ENCODE measurements around the gene PPP4C. TPM values are rescaled to one million over a fixed set of nuclear protein-coding genes. Genes with fewer than 3 reads are reported as not detected.

PPP4C gene
- total and polyA plus RNA-seq, 2 donors from 2014 or later: 78.8 to 107 TPM

DNA sequence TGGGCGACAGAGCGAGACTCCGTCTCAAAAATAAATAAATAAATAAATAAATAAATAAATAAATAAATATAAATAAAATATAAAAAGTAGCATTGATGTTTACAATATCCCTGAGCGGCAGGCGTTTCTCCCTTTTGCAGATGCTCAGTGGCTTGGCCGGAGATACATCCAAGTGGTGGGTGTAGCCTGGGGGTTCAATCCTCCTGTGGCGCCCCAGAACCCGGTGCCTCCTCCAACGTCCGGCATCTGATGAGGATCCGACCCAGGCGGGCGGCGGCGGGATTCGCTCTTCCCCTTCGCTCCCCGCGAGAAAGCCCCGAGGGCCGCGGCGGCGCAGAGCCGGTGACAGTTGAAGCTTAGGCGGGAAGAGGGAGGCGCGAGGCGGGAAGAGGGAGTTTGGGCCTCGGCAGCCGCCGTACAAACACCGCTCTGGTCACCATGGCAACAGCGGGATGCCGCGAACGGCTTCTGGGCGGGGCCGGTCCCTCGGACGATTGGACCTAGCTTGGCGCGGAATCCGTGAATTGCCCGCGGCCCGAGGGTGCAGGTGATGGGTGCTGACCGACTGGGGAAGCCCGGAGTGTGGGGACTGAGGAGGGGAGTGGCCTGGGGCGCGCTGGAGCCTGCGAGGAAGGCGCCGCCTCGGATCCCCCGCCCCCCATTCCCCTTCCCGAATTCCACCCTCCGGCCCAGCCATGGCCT is 23.0 kb upstream of the PPP4C start:
- Histone ChIP-seq H3K27me3 (ENCODE audit: control insufficient read depth, insufficient read depth, low read length) (no peaks in the 10 kb centered on the region), H3K27ac (ENCODE audit: low read depth in 2 of 2, low read length in 2 of 2) (peak overlapping the region in 1 of 2 donors; percentile 59), H3K4me3 (ENCODE audit: low read length in 3 of 3) (peak overlapping the region; percentile 60 to 71 (median 70)), H3K36me3 (ENCODE audit: control insufficient read depth in 2 of 3, insufficient read depth in 3 of 3, low read length in 3 of 3) (no peaks in the 10 kb centered on the region), H3K9ac (ENCODE audit: low read length in 3 of 3) (peak overlapping the region; percentile 36 to 78 (median 59)), H3K4me1 (ENCODE audit: control insufficient read depth in 2 of 3, insufficient read depth in 2 of 3, low read depth in 1 of 3, low read length in 3 of 3) (peaks cover 0 to 8% (median 4%) of the 10 kb centered on the region in 3 donors), H3K9me3 (ENCODE audit: control insufficient read depth in 2 of 3, insufficient read depth in 1 of 3, low read length in 3 of 3) (no peaks in the 10 kb centered on the region)
- FAIRE-seq (no peak), DNase-seq (peak; percentile 93 to 98 (median 96))
- intact Hi-C loops (cut with DNase I): no loop called here
- no peak for TF ChIP-seq CTCF (IDR thresholded peaks at IDR 0.05; ENCODE audit: borderline replicate concordance, extremely low read depth, insufficient read depth)

GRCh38 chr16:30053376-30054015 is 22.3 kb upstream of the PPP4C start:
- Histone ChIP-seq H3K27me3 (ENCODE audit: control insufficient read depth, insufficient read depth, low read length) (no peaks in the 10 kb centered on the region), H3K9me3 (ENCODE audit: control insufficient read depth in 2 of 3, insufficient read depth in 1 of 3, low read length in 3 of 3) (no peaks in the 10 kb centered on the region), H3K27ac (ENCODE audit: low read depth in 2 of 2, low read length in 2 of 2) (peak overlapping the region in 1 of 2 donors; percentile 59), H3K9ac (ENCODE audit: low read length in 3 of 3) (peak overlapping the region; percentile 36 to 78 (median 59)), H3K4me3 (ENCODE audit: low read length in 3 of 3) (peak overlapping the region; percentile 60 to 71 (median 70)), H3K4me1 (ENCODE audit: control insufficient read depth in 2 of 3, insufficient read depth in 2 of 3, low read depth in 1 of 3, low read length in 3 of 3) (peaks cover 0 to 8% (median 4%) of the 10 kb centered on the region in 3 donors), H3K36me3 (ENCODE audit: control insufficient read depth in 2 of 3, insufficient read depth in 3 of 3, low read length in 3 of 3) (no peaks in the 10 kb centered on the region)
- peak in 3 of 5 donors; percentile 39 to 68 (median 54) for DNase-seq
- TF ChIP-seq CTCF (IDR thresholded peaks at IDR 0.05; ENCODE audit: borderline replicate concordance, extremely low read depth, insufficient read depth): no peak
- FAIRE-seq: no peak
- intact Hi-C loops (cut with DNase I): no loop called here

- Histone ChIP-seq H3K9ac (ENCODE audit: low read length in 3 of 3) (no peak overlapping the region), H3K27ac (ENCODE audit: low read depth in 2 of 2, low read length in 2 of 2) (no peak overlapping the region), H3K4me1 (ENCODE audit: control insufficient read depth in 2 of 3, insufficient read depth in 2 of 3, low read depth in 1 of 3, low read length in 3 of 3) (peaks cover 0 to 8% (median 4%) of the 10 kb centered on the region in 3 donors), H3K27me3 (ENCODE audit: control insufficient read depth, insufficient read depth, low read length) (no peaks in the 10 kb centered on the region), H3K4me3 (ENCODE audit: low read length in 3 of 3) (no peak overlapping the region), H3K9me3 (ENCODE audit: control insufficient read depth in 2 of 3, insufficient read depth in 1 of 3, low read length in 3 of 3) (no peaks in the 10 kb centered on the region), H3K36me3 (ENCODE audit: control insufficient read depth in 2 of 3, insufficient read depth in 3 of 3, low read length in 3 of 3) (no peaks in the 10 kb centered on the region)
- intact Hi-C loops (cut with DNase I): no loop called here
- no peak for FAIRE-seq
- no peak for DNase-seq
- TF ChIP-seq CTCF (IDR thresholded peaks at IDR 0.05; ENCODE audit: borderline replicate concordance, extremely low read depth, insufficient read depth): no peak
These were observed 21.3 kb upstream of the PPP4C start for GRCh38 chr16:30054451-30054850.

All from kidney (tissue), 14 donors.